ENCODE results near the gene CALML6.

- TF ChIP-seq NBN (IDR thresholded peaks at IDR 0.05) (peak; percentile 72; the same call in 1 of the 2 replicates), CTCF (IDR thresholded peaks at IDR 0.05 in 2 of 3, conservative IDR thresholded peaks at IDR 0.05 in 1 of 3; ENCODE audit: control insufficient read depth in 2 of 3, extremely low read depth in 1 of 3, insufficient read depth in 1 of 3, low read depth in 3 of 3, low read length in 3 of 3) (peak; percentile 93 to 97 (median 95))
These were observed 8.6 kb upstream of the CALML6 start for GRCh38 chr1:1906185-1907097.

All from GM12878 (cell line).